Mesothelial cell of epicardium (in vitro differentiated cells): ENCODE measurements around the gene PKNOX1. TPM values are rescaled to one million over a fixed set of nuclear protein-coding genes. Genes with fewer than 3 reads are reported as not detected.

ENCODE experiments used
- DNase-seq, 2 experiments: peaks; one replicate each; pipeline ENCODE4 v3.0.0; 2021; ENCODE audit warnings: low spot score in 2 of 2; ENCODE audit not compliant: unreplicated experiment in 2 of 2
- H3K27ac Mint-ChIP-seq: 2 replicates; pipeline ENCODE4 v1.8.0; 2021; ENCODE audit warnings: mixed read lengths
- H3K27me3 Mint-ChIP-seq: 2 replicates; pipeline ENCODE4 v1.8.0; 2021; ENCODE audit warnings: low read depth, mixed read lengths
- H3K36me3 Mint-ChIP-seq: 2 replicates; pipeline ENCODE4 v1.8.0; 2021; ENCODE audit warnings: mixed read lengths
- H3K4me1 Mint-ChIP-seq: 2 replicates; pipeline ENCODE4 v1.8.0; 2021; ENCODE audit warnings: mixed read lengths
- H3K4me3 Mint-ChIP-seq: 2 replicates; pipeline ENCODE4 v1.8.0; 2021; ENCODE audit warnings: mild to moderate bottlenecking, moderate library complexity, mixed read lengths
- H3K9me3 Mint-ChIP-seq: 2 replicates; pipeline ENCODE4 v1.8.0; 2021; ENCODE audit warnings: mixed read lengths
- CTCF ChIP-seq: fragments of 200-600 bp; sonication (generic); IDR thresholded peaks from one replicate; pipeline ENCODE4 v1.5.0; 2021; ENCODE audit warnings: antibody characterized with exemption; ENCODE audit not compliant: unreplicated experiment
- total RNA-seq: library from RNA; stranded (reverse); gene quantifications from 3 replicates; pipeline ENCODE4 v1.2.1, GENCODE V29; 2021

PKNOX1 gene
- total RNA-seq, 1 donor from 2014 or later = 31.9 TPM

GRCh38 chr21:43018519-43018918 lies 44.2 kb downstream of the PKNOX1 start:
- Mint-ChIP-seq H3K36me3 (peaks cover 34% of the 10 kb centered on the region), H3K9me3 (no peaks in the 10 kb centered on the region), H3K4me1 (no peaks in the 10 kb centered on the region), H3K27ac (no peak overlapping the region), H3K27me3 (no peaks in the 10 kb centered on the region), H3K4me3 (no peak overlapping the region)
- TF ChIP-seq CTCF = no peak
- no peak for DNase-seq

DNA sequence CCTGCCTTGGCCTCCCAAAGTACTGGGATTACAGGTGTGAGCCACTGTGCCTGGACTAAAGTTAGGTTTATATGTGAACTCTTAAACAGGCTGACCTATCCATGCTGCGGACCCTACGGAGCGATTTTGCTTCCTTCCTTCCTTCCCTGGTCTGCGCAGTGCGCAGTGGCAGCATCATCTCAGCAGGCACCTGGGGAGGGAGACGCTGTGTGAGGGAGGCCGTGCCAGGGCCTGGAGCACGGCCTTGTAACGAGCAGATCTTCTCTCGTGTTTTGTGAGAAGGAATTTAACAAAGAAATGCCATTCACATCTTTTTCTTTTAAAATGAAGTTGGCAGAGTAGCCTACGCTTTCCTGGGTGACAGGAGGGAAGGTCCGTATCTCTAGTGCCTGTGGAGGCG lies 45.8 kb downstream of the PKNOX1 start:
- no peaks in the 10 kb centered on the region for H3K27me3 Mint-ChIP-seq
- no peak for TF ChIP-seq CTCF
- DNase-seq = no peak
- H3K4me1 Mint-ChIP-seq = peaks cover under 1% of the 10 kb centered on the region
- H3K4me3 Mint-ChIP-seq = no peak overlapping the region
- no peak overlapping the region for H3K27ac Mint-ChIP-seq
- peaks cover 30% of the 10 kb centered on the region for H3K36me3 Mint-ChIP-seq
- H3K9me3 Mint-ChIP-seq = no peaks in the 10 kb centered on the region

GRCh38 chr21:43020771-43021170 lies 46.4 kb downstream of the PKNOX1 start:
- Mint-ChIP-seq H3K4me1 (peaks cover 6% of the 10 kb centered on the region), H3K27ac (no peak overlapping the region), H3K4me3 (no peak overlapping the region), H3K27me3 (no peaks in the 10 kb centered on the region), H3K9me3 (no peaks in the 10 kb centered on the region), H3K36me3 (peaks cover 29% of the 10 kb centered on the region)
- TF ChIP-seq CTCF = no peak
- no peak for DNase-seq

- no peak overlapping the region for H3K27ac Mint-ChIP-seq
- peaks cover 6% of the 10 kb centered on the region for H3K4me1 Mint-ChIP-seq
- no peak for DNase-seq
- no peak overlapping the region for H3K4me3 Mint-ChIP-seq
- no peaks in the 10 kb centered on the region for H3K9me3 Mint-ChIP-seq
- peaks cover 29% of the 10 kb centered on the region for H3K36me3 Mint-ChIP-seq
- no peaks in the 10 kb centered on the region for H3K27me3 Mint-ChIP-seq
- TF ChIP-seq CTCF = no peak
These were observed 46.8 kb downstream of the PKNOX1 start for GRCh38 chr21:43021191-43021590.

GRCh38 chr21:43021756-43022600 lies 47.6 kb downstream of the PKNOX1 start:
- Mint-ChIP-seq H3K27ac (peak overlapping the region; percentile 16), H3K36me3 (peaks cover 24% of the 10 kb centered on the region), H3K27me3 (no peaks in the 10 kb centered on the region)

More at GRCh38 chr21:43021756-43022600, 47.6 kb downstream of the PKNOX1 start:
- TF ChIP-seq CTCF = no peak
- no peaks in the 10 kb centered on the region for H3K9me3 Mint-ChIP-seq
- H3K4me1 Mint-ChIP-seq = peaks cover 6% of the 10 kb centered on the region
- no peak for DNase-seq
- no peak overlapping the region for H3K4me3 Mint-ChIP-seq
